Measurements from ENCODE around the gene TMEFF2. TPM values are rescaled to one million over a fixed set of nuclear protein-coding genes. Genes with fewer than 3 reads are reported as not detected.

The TMEFF2 gene
- total and polyA plus RNA-seq, 3 donors from 2014 or later, result 2.2 to 3.0 (median 2.7) TPM

DNA sequence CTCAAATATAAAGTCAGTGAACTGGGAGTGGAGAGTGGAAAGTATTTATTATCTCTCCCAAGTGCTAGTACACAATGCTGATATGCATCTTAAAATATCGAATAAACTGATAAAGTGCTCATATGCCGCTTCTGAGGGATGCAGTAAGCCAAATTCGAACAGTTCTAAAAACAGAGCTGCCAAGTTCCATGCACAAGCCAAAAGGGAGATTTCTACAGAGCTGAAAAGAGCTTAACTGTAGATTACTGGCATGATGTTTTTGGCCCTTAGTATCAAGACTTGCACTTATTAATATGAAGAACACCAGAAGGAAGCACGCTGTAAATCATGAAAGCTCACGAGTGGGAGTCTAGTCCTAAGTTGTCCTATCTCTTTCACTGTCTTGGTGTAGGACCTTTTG, 7.9 kb downstream of the TMEFF2 start:
- Histone ChIP-seq H3K27me3 (no peaks in the 10 kb centered on the region), H3K4me1 (no peaks in the 10 kb centered on the region), H3K27ac (no peak overlapping the region), H3K4me3 (no peak overlapping the region), H3K36me3 (ENCODE audit: low read depth, missing control alignments) (no peaks in the 10 kb centered on the region), H3K9me3 (no peaks in the 10 kb centered on the region)
- DNase-seq, result no peak
- TF ChIP-seq, protein P1, sequence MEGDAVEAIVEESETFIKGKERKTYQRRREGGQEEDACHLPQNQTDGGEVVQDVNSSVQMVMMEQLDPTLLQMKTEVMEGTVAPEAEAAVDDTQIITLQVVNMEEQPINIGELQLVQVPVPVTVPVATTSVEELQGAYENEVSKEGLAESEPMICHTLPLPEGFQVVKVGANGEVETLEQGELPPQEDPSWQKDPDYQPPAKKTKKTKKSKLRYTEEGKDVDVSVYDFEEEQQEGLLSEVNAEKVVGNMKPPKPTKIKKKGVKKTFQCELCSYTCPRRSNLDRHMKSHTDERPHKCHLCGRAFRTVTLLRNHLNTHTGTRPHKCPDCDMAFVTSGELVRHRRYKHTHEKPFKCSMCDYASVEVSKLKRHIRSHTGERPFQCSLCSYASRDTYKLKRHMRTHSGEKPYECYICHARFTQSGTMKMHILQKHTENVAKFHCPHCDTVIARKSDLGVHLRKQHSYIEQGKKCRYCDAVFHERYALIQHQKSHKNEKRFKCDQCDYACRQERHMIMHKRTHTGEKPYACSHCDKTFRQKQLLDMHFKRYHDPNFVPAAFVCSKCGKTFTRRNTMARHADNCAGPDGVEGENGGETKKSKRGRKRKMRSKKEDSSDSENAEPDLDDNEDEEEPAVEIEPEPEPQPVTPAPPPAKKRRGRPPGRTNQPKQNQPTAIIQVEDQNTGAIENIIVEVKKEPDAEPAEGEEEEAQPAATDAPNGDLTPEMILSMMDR (IDR thresholded peaks at IDR 0.05), result no peak
- TF ChIP-seq POLR2A (IDR thresholded peaks at IDR 0.05), result no peak
- WGBS, 2 donors, result 76% methylated on average over 5 of the region's 5 CpGs
- intact Hi-C loops (cut with DNase I; ENCODE audit: low total_unique reads), result no loop called here

DNA sequence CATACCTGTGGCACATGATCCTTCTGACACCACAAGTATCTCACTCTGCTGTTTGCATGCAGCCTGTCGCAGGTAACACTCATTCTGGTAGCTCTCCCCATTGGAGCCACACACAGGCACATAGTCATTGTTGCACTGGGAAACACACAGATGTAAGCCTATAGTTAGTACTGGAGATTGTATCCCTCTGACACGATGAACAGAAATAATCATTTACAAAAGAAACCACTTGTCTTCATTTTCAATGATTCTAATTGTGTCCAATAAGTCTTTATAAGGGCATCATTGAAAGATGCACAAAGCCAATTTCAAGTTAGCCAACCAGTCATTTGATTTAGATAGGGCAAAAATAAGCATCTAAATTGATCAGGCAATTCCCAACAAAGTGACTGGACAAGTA, 10.4 kb downstream of the TMEFF2 start:
- WGBS, 2 donors, result 99 to 100% methylated on average over 2 of the region's 2 CpGs
- TF ChIP-seq POLR2A (IDR thresholded peaks at IDR 0.05), result no peak
- TF ChIP-seq, protein P1 (IDR thresholded peaks at IDR 0.05), result no peak
- H3K27ac ChIP-seq, result no peak overlapping the region
- H3K4me1 ChIP-seq, result no peaks in the 10 kb centered on the region
- H3K27me3 ChIP-seq, result no peaks in the 10 kb centered on the region
- no peaks in the 10 kb centered on the region for H3K36me3 ChIP-seq (ENCODE audit: low read depth, missing control alignments)
- no peak overlapping the region for H3K4me3 ChIP-seq
- no peaks in the 10 kb centered on the region for H3K9me3 ChIP-seq
- no peak for DNase-seq
- intact Hi-C loops (cut with DNase I; ENCODE audit: low total_unique reads), result no loop called here

DNA sequence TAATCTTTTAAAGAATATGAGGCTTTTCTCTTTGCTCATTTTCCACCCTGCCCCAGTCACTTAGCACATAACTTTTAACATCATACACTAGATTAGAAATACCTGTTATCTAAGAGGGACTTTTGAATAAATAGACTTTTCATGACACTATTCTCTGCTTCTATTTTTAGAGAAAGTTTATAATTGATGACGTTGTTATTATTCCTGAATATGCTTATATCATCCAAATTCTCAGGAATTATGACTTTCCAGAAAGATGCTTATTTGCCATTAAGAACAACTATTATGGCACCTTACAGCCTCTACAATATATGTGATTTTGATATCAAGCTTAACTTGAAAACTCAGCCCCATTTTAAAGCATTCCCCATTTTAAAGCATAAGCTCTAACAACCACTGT, 11.4 kb downstream of the TMEFF2 start:
- WGBS, 2 donors, result 77 to 85% methylated on average over 1 of the region's 1 CpG

DNA sequence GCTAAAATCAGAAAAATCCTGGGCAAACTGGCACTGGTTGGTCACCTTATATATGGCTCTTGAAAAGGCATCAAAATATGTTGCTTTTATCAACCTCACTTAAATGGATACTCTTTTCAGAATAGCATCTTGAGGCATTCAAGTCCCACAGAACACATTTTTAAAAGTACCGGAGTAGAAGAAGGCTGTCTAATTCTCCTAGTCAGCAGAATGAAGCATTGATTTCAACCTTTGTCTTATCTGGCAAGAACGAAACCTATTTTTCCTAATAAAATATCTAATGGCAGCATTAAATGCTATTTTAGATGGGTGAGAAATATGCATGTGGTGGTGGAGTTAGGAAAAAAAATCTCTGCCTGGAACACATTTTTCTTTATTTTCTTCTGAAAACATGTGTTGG, 27.8 kb downstream of the TMEFF2 start:
- WGBS, 2 donors, result 49 to 97% methylated on average over 2 of the region's 2 CpGs
- intact Hi-C loops (cut with DNase I; ENCODE audit: low total_unique reads), result no loop called here
- H3K9me3 ChIP-seq, result no peaks in the 10 kb centered on the region
- DNase-seq, result no peak
- H3K4me3 ChIP-seq, result no peak overlapping the region
- H3K4me1 ChIP-seq, result peaks cover 3% of the 10 kb centered on the region
- TF ChIP-seq POLR2A (IDR thresholded peaks at IDR 0.05), result no peak
- TF ChIP-seq, protein P1 (IDR thresholded peaks at IDR 0.05), result no peak
- no peaks in the 10 kb centered on the region for H3K36me3 ChIP-seq (ENCODE audit: low read depth, missing control alignments)
- H3K27ac ChIP-seq, result no peak overlapping the region
- H3K27me3 ChIP-seq, result no peaks in the 10 kb centered on the region

More for the DNA sequence above, 11.4 kb downstream of the TMEFF2 start:
- Histone ChIP-seq H3K27me3 (no peaks in the 10 kb centered on the region), H3K4me1 (no peaks in the 10 kb centered on the region), H3K4me3 (no peak overlapping the region), H3K27ac (no peak overlapping the region), H3K36me3 (ENCODE audit: low read depth, missing control alignments) (no peaks in the 10 kb centered on the region), H3K9me3 (no peaks in the 10 kb centered on the region)
- intact Hi-C loops (cut with DNase I; ENCODE audit: low total_unique reads), result no loop called here
- no peak for TF ChIP-seq POLR2A (IDR thresholded peaks at IDR 0.05)
- TF ChIP-seq, protein P1 (IDR thresholded peaks at IDR 0.05), result no peak
- no peak for DNase-seq

DNA sequence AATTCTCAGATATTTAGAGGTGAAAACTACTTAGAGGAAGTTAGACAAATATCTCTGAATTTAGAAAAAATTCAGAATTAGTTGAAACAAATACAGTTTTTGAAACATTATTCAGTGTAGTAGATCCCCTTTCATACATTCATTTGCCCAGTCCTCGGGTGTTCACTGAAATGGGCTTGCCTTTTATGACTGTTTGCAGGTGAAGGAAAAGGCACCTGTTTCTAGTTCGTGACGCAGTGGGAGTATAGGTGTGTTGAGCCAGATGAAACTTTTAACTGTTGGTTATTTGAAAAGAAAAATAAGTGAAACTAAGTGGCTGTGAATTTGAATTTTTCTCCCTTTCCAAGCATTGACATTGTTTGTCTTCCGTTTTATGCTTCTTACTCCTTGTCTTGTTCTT, 28.9 kb downstream of the TMEFF2 start:
- Histone ChIP-seq H3K4me1 (peaks cover 5% of the 10 kb centered on the region), H3K27ac (no peak overlapping the region), H3K36me3 (ENCODE audit: low read depth, missing control alignments) (no peaks in the 10 kb centered on the region), H3K9me3 (no peaks in the 10 kb centered on the region), H3K27me3 (no peaks in the 10 kb centered on the region), H3K4me3 (no peak overlapping the region)
- TF ChIP-seq, protein P1 (IDR thresholded peaks at IDR 0.05), result no peak
- no peak for TF ChIP-seq POLR2A (IDR thresholded peaks at IDR 0.05)
- WGBS, 2 donors, result 75 to 82% methylated on average over 4 of the region's 4 CpGs
- DNase-seq, result no peak
- intact Hi-C loops (cut with DNase I; ENCODE audit: low total_unique reads), result no loop called here
